Karpas-422 (cell line): ENCODE results near the gene FLRT2. TPM values are rescaled to one million over a fixed set of nuclear protein-coding genes. Genes with fewer than 3 reads are reported as not detected.

Source experiments
- DNase-seq: peaks from one replicate; pipeline ENCODE4 v3.0.0-alpha.2; 2015
- H2AFZ ChIP-seq: fragments of 200-600 bp; sonication (generic); 2 replicates; pipeline ENCODE4 v1.6.1; 2014; ENCODE audit warnings: antibody characterized with exemption, low read length, mixed read lengths
- H3K27ac ChIP-seq: fragments of 200-600 bp; sonication (generic); 2 replicates; pipeline ENCODE4 v1.5.1; 2014; ENCODE audit warnings: mild to moderate bottlenecking, low read length, moderate library complexity
- H3K27me3 ChIP-seq: fragments of 200-600 bp; sonication (generic); 2 replicates; pipeline ENCODE4 v1.6.1; 2014; ENCODE audit warnings: low read length, mixed read lengths
- H3K36me3 ChIP-seq: fragments of 200-600 bp; sonication (generic); 2 replicates; pipeline ENCODE4 v1.6.1; 2014; ENCODE audit warnings: low read length, mixed read lengths; ENCODE audit not compliant: insufficient read depth
- H3K4me1 ChIP-seq: fragments of 200-600 bp; sonication (generic); 2 replicates; pipeline ENCODE4 v1.6.1; 2014; ENCODE audit warnings: mild to moderate bottlenecking, low read length, mixed read lengths
- H3K4me2 ChIP-seq: fragments of 200-600 bp; sonication (generic); 2 replicates; pipeline ENCODE4 v1.6.1; 2014; ENCODE audit warnings: low read length, low read depth, mild to moderate bottlenecking; ENCODE audit not compliant: poor library complexity, severe bottlenecking
- H3K4me3 ChIP-seq: fragments of 200-600 bp; sonication (generic); 2 replicates; pipeline ENCODE4 v1.5.1; 2014; ENCODE audit warnings: mild to moderate bottlenecking, antibody characterized with exemption, low read length, mixed read lengths
- H3K79me2 ChIP-seq: fragments of 200-600 bp; sonication (generic); 2 replicates; pipeline ENCODE4 v1.6.1; 2014; ENCODE audit warnings: mild to moderate bottlenecking, low read length, mixed read lengths
- H3K9ac ChIP-seq: fragments of 200-600 bp; sonication (generic); 2 replicates; pipeline ENCODE4 v1.6.0; 2014; ENCODE audit warnings: low read length
- H3K9me2 ChIP-seq: fragments of 200-600 bp; sonication (generic), shearing (Covaris generic); replicated peaks from 2 replicates; pipeline ENCODE4 v1.6.0; 2014; ENCODE audit warnings: mild to moderate bottlenecking, low read length, moderate library complexity; ENCODE audit not compliant: insufficient read depth
- H3K9me3 ChIP-seq: fragments of 300-700, 200-600 bp; sonication (generic); 2 replicates; pipeline ENCODE4 v1.6.1; 2014; ENCODE audit warnings: low read length, mixed read lengths
- H4K20me1 ChIP-seq: fragments of 200-600 bp; sonication (generic); 2 replicates; pipeline ENCODE4 v1.6.1; 2014; ENCODE audit warnings: mild to moderate bottlenecking, antibody characterized with exemption, low read length, low read depth; ENCODE audit not compliant: insufficient read depth
- total RNA-seq: library from RNA; depleted of rRNA; stranded (reverse); fragments of >200 nt; shearing (Covaris generic); gene quantifications from 2 replicates; pipeline ENCODE4 v1.2.3, GENCODE V29; 2014; ENCODE audit warnings: low replicate concordance

Gene FLRT2
- total RNA-seq, 1 experiment from 2014 or later, result not detected

DNA sequence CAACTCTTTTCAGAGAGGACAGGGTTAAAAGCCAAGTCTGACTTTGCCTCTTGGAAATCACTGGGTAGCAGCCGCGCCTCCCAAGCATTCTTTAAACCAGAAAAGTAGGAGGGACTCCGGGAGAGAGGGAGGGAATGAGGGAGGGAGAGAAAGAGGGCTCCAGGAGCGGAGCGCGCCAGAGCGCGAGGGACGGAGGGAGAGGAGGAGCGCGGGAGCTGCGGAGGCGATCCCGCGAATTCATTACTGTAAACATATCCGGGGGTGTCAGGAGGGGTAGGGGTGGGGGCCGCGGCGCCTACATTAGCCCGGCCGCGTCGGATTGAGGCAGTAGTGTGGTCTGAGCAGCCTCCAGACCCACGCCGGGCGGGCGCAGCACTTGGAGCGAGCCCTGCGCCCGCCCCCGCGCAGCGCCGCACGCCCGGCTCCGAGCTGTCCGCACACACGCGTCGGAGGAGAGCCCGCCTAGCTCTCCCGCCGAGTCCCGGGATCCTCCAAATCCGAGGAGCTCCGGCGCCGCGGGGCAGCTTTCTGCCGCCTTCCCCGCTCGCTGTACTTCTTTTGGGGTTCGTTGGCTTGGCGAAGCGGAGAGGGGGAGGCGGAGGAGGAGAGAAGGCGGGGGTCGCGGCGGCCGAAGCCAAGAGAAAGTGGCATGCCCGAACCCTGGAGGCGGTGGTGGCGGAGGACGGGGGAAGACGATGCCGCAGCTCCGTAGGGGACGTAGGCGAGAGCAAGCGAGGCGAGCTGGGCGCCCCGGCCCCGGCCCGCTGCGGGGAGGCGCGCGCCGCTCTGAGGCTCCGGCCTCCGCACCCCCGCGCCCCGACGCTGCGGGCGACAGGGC lies 3.3 kb downstream of the FLRT2 start:
- no peaks in the 10 kb centered on the region for H3K27me3 ChIP-seq
- no peak overlapping the region for H3K27ac ChIP-seq
- H3K9ac ChIP-seq, result no peak overlapping the region
- H3K79me2 ChIP-seq, result no peaks in the 10 kb centered on the region
- peaks cover 37% of the 10 kb centered on the region for H3K9me3 ChIP-seq
- no peak overlapping the region for H2AFZ ChIP-seq
- no peaks in the 10 kb centered on the region for H4K20me1 ChIP-seq
- no peaks in the 10 kb centered on the region for H3K36me3 ChIP-seq
- H3K4me3 ChIP-seq, result no peak overlapping the region
- no peaks in the 10 kb centered on the region for H3K9me2 ChIP-seq
- no peak for DNase-seq
- H3K4me1 ChIP-seq, result no peaks in the 10 kb centered on the region
- no peak overlapping the region for H3K4me2 ChIP-seq

DNA sequence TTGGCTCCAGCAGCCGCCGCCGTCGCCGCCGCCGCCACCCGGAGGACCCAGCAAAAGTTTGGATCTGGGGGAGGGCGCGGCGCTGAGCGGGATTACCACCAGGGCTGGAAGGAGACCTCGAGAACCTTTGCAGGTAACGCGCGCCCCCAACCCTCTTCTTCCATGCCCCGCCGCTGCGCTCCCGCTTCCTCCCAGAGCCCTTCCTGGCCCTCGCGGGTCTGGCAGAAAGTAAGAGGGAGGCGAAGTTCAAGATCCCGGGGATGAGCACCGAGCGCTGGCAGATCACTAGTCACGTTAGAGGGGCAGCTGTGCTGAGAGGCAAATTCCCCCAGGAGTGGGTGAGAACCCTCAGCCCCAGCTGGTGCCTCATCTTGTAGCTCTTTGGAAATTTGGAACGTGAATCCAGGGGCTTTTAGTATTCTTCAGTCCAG lies 3.9 kb downstream of the FLRT2 start:
- H2AFZ ChIP-seq, result no peak overlapping the region
- no peak overlapping the region for H3K9ac ChIP-seq
- H3K4me3 ChIP-seq, result no peak overlapping the region
- no peaks in the 10 kb centered on the region for H3K79me2 ChIP-seq
- no peak for DNase-seq
- H3K9me3 ChIP-seq, result peaks cover 37% of the 10 kb centered on the region
- H3K36me3 ChIP-seq, result no peaks in the 10 kb centered on the region
- H4K20me1 ChIP-seq, result no peaks in the 10 kb centered on the region
- H3K9me2 ChIP-seq, result no peaks in the 10 kb centered on the region
- H3K27ac ChIP-seq, result no peak overlapping the region
- H3K27me3 ChIP-seq, result no peaks in the 10 kb centered on the region
- no peak overlapping the region for H3K4me2 ChIP-seq
- no peaks in the 10 kb centered on the region for H3K4me1 ChIP-seq

DNA sequence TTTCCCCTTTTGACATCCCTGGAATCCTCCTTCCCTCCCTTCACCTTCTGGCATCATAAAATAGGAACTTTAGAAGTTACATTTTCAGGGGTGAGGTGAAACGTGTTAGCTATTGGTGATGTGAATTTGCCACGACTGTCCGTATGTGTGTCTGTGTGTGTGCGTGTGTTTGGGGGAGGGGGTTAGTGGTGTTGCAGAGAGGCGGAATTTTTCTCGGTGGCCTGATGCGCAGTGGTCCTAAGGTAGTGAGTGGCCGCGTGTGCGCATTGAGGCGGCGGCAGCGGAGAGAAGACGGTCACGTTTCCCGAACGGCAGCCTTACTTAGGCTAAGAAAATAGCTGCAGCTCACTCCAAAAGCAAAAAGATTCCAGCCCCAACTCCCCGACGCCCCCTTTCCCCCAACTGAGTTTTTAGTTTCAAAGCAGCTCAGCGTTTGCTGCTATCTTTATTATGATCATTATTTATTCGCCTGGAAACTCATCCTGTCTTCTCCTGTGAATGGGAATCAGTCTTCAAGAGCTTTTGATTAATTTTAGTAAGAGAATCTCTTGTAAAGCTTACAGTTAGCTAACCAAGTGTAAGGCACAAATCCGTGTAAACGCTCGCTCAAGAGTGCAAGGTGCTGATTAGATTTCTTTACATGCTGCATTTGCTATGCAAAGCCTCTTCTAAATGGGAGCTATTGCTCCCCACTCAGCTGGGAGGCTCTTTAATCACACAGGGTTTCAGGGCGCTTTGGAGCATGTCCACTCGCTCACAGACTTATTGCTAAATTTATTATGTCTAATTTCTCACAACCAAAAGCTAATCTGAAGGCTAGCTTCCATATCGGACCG lies 4.7 kb downstream of the FLRT2 start:
- H3K4me2 ChIP-seq, result no peak overlapping the region
- no peak for DNase-seq
- H2AFZ ChIP-seq, result no peak overlapping the region
- H3K4me3 ChIP-seq, result no peak overlapping the region
- no peaks in the 10 kb centered on the region for H3K79me2 ChIP-seq
- H3K27ac ChIP-seq, result no peak overlapping the region
- H4K20me1 ChIP-seq, result no peaks in the 10 kb centered on the region
- H3K9me2 ChIP-seq, result no peaks in the 10 kb centered on the region
- no peaks in the 10 kb centered on the region for H3K36me3 ChIP-seq
- H3K9ac ChIP-seq, result no peak overlapping the region
- peaks cover 33% of the 10 kb centered on the region for H3K9me3 ChIP-seq
- no peaks in the 10 kb centered on the region for H3K27me3 ChIP-seq
- no peaks in the 10 kb centered on the region for H3K4me1 ChIP-seq

DNA sequence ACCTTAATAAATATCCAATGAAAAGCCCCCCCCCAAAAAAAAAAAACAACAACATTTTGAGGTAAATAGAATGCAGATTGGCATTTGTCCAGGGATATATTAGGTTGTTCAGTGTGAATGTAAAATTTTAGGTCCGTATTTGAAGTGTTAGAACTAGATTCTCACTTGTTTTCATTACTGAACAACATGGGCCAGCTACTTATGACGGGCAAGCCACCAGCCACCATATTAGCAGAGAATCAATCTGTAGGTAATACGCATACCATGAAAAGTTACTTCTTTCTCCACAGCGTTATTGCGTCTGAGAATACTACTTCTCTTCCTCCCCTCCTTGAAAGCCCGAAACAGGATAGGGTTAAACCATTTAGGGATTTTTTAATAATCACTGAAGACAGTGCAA lies 5.4 kb downstream of the FLRT2 start:
- H2AFZ ChIP-seq, result no peak overlapping the region

DNA sequence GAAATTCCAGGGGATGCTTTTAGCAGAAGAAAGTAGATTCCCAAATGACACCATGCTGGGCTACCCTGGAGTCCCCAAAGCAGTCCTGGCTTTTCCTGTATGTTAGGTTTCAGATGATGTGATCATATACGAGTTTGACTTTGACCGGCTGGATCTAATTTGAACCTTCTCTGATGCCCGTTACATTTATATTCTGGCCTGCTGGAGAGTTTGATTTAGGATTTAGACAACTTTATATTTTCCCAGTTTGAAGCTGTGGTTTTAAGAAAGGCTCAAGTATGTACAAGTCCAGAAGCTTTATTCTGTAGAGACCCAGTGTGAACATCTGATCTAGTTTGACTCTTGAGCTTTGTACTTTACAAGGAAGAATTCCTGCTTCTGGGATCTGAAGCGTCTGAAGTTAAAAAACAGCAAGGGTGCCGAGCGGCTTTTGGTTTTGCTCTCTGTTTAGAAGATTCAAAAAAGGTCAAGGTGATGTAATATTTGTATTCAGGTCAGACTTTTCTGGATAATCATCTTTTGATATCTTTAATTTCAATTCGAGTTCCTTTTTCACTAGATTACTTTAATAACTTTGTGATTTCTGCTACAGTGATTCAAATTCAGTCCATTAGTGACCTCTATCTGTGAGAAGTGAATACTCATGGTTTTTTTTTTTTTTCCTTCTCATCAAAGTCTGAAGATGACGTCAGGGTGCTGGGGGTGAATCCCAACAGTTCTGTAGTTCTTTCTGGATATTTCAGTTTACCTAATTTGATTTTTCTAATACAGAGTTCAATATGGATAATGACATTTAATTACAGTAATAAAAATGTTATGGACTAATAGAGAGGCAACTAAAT lies 6.3 kb downstream of the FLRT2 start:
- Histone ChIP-seq H3K27ac (no peak overlapping the region), H3K4me3 (no peak overlapping the region), H3K27me3 (no peaks in the 10 kb centered on the region), H3K9me2 (no peaks in the 10 kb centered on the region; the same call in 1 of the 2 replicates), H3K79me2 (no peaks in the 10 kb centered on the region), H3K9me3 (peaks cover 18% of the 10 kb centered on the region), H2AFZ (no peak overlapping the region), H3K4me2 (no peak overlapping the region), H3K36me3 (no peaks in the 10 kb centered on the region), H3K4me1 (no peaks in the 10 kb centered on the region), H3K9ac (no peak overlapping the region), H4K20me1 (no peaks in the 10 kb centered on the region)
- DNase-seq, result peak; percentile 67

More for the DNA sequence above, 5.4 kb downstream of the FLRT2 start:
- Histone ChIP-seq H4K20me1 (no peaks in the 10 kb centered on the region), H3K27ac (no peak overlapping the region), H3K4me2 (no peak overlapping the region), H3K79me2 (no peaks in the 10 kb centered on the region), H3K36me3 (no peaks in the 10 kb centered on the region), H3K4me1 (no peaks in the 10 kb centered on the region), H3K9me2 (no peaks in the 10 kb centered on the region), H3K27me3 (no peaks in the 10 kb centered on the region), H3K4me3 (no peak overlapping the region), H3K9ac (no peak overlapping the region), H3K9me3 (peaks cover 27% of the 10 kb centered on the region)
- no peak for DNase-seq

DNA sequence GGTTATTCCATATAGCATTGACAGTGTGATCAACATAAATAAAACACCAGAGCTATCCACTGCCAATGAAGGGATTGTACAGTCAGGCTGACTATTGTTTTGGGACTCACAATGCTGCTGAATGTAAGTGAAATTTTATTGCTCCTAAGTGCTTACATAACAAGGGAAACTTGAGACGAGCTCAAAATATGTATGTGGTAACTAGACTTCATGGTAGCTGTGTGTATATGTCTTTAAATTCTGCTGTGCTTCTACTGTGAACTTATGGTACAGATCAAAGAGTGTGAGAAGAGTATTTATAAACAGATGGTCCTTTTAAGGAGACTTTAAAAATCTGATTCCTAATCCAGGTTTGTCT lies 6.9 kb downstream of the FLRT2 start:
- Histone ChIP-seq H3K4me3 (no peak overlapping the region), H4K20me1 (no peaks in the 10 kb centered on the region), H2AFZ (no peak overlapping the region), H3K4me2 (no peak overlapping the region), H3K9me2 (no peaks in the 10 kb centered on the region; the same call in 1 of the 2 replicates), H3K27ac (no peak overlapping the region), H3K4me1 (no peaks in the 10 kb centered on the region), H3K9me3 (peaks cover 12% of the 10 kb centered on the region), H3K36me3 (no peaks in the 10 kb centered on the region), H3K27me3 (no peaks in the 10 kb centered on the region), H3K79me2 (no peaks in the 10 kb centered on the region), H3K9ac (no peak overlapping the region)
- no peak for DNase-seq

DNA sequence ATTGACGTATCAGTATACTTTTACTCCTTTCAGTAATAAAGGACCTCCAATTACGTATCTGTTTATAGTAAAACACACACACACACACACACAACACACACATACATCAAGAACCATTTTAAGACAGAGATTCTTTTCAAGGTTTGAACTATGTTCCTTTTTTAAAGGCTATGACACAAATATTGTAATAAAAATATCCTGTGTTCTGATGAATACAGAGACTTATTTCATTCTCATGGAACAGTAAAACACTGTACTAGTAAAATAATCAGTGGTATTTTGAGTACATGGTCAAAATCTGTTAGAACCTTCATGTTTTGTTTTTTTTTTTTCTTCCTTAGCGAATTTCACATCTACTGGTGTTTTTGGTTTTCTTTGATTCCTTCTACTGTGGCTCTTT lies 7.6 kb downstream of the FLRT2 start:
- no peak overlapping the region for H2AFZ ChIP-seq

More for the DNA sequence above, 7.6 kb downstream of the FLRT2 start:
- Histone ChIP-seq H3K27ac (no peak overlapping the region), H3K36me3 (no peaks in the 10 kb centered on the region), H3K9ac (no peak overlapping the region), H3K4me3 (no peak overlapping the region), H3K79me2 (no peaks in the 10 kb centered on the region), H3K4me2 (no peak overlapping the region), H3K9me2 (no peaks in the 10 kb centered on the region; the same call in 1 of the 2 replicates), H3K27me3 (no peaks in the 10 kb centered on the region), H3K4me1 (no peaks in the 10 kb centered on the region), H4K20me1 (no peaks in the 10 kb centered on the region), H3K9me3 (peaks cover 5% of the 10 kb centered on the region)
- no peak for DNase-seq
